Measurements from ENCODE around the gene RERE. TPM values are rescaled to one million over a fixed set of nuclear protein-coding genes. Genes with fewer than 3 reads are reported as not detected.

RERE gene
- total RNA-seq, 6 experiments from 2014 or later: 36.5 to 41.6 (median 37.5) TPM

GRCh38 chr1:8711151-8711550 lies 106.3 kb downstream of the RERE start:
- no peak for DNase-seq
- TF ChIP-seq CTCF (IDR thresholded peaks at IDR 0.05): no peak
- Mint-ChIP-seq H3K27ac (peak overlapping the region; percentile 90), H3K9me3 (no peaks in the 10 kb centered on the region), H3K27me3 (ENCODE audit: insufficient read depth) (no peaks in the 10 kb centered on the region; the same call in 1 of the 2 replicates), H3K4me1 (ENCODE audit: low read depth) (peaks cover 42% of the 10 kb centered on the region), H3K36me3 (ENCODE audit: low read depth) (peaks cover 5% of the 10 kb centered on the region; the same call in 1 of the 2 replicates), H3K4me3 (peak overlapping the region; percentile 70)

DNA sequence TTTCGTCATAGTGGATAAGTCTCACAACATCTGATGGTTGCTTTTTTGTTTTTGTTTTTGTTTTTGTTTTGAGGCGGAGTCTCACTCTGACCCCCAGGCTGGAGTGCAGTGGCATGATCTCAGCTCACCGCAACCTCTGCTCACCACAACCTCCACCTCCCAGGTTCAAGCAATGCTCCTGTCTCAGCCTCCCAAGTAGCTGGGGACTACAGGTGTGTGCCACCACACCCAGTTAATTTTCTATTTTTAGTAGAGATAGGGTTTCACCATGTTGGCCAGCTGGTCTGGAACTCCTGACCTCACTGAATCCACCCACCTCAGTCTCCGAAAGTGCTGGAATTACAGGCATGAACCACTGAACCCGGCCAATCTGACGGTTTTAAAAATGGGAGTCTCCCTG lies 109.2 kb downstream of the RERE start:
- H3K4me1 Mint-ChIP-seq (ENCODE audit: low read depth): peaks cover 43% of the 10 kb centered on the region
- H3K4me3 Mint-ChIP-seq: no peak overlapping the region
- no peak for DNase-seq
- no peaks in the 10 kb centered on the region; the same call in 1 of the 2 replicates for H3K27me3 Mint-ChIP-seq (ENCODE audit: insufficient read depth)
- TF ChIP-seq CTCF (IDR thresholded peaks at IDR 0.05): no peak
- H3K27ac Mint-ChIP-seq: no peak overlapping the region
- peaks cover 5% of the 10 kb centered on the region; the same call in 1 of the 2 replicates for H3K36me3 Mint-ChIP-seq (ENCODE audit: low read depth)
- no peaks in the 10 kb centered on the region for H3K9me3 Mint-ChIP-seq

DNA sequence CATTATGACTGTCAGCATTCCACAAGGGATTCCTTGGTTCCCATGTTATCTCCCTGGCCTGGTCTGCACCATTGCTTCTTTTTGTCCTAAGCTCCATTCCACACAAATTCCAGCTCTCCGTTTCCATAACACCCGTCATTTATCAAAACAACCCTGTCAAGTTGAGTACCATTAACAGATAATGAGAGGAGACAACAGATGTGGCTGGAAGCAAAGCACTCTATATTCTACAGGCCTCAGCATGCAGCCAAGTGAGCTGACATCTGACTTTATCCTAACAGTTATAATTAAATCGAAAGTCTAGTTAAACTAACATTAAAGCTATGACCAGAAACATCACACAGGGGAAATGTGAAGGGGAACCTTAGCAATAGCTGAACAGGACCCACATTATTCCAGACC lies 110.4 kb downstream of the RERE start:
- H3K36me3 Mint-ChIP-seq (ENCODE audit: low read depth): peaks cover 5% of the 10 kb centered on the region; the same call in 1 of the 2 replicates
- no peaks in the 10 kb centered on the region for H3K9me3 Mint-ChIP-seq
- H3K27ac Mint-ChIP-seq: no peak overlapping the region
- peaks cover 41% of the 10 kb centered on the region for H3K4me1 Mint-ChIP-seq (ENCODE audit: low read depth)
- no peak for DNase-seq
- H3K27me3 Mint-ChIP-seq (ENCODE audit: insufficient read depth): no peaks in the 10 kb centered on the region; the same call in 1 of the 2 replicates
- H3K4me3 Mint-ChIP-seq: no peak overlapping the region
- no peak for TF ChIP-seq CTCF (IDR thresholded peaks at IDR 0.05)

- Mint-ChIP-seq H3K27ac (no peak overlapping the region), H3K4me1 (ENCODE audit: low read depth) (peaks cover 41% of the 10 kb centered on the region), H3K4me3 (no peak overlapping the region), H3K27me3 (ENCODE audit: insufficient read depth) (no peaks in the 10 kb centered on the region; the same call in 1 of the 2 replicates), H3K9me3 (no peaks in the 10 kb centered on the region), H3K36me3 (ENCODE audit: low read depth) (peaks cover 5% of the 10 kb centered on the region; the same call in 1 of the 2 replicates)
- no peak for TF ChIP-seq CTCF (IDR thresholded peaks at IDR 0.05)
- no peak for DNase-seq
Observed at GRCh38 chr1:8706291-8706690, 111.1 kb downstream of the RERE start.

DNA sequence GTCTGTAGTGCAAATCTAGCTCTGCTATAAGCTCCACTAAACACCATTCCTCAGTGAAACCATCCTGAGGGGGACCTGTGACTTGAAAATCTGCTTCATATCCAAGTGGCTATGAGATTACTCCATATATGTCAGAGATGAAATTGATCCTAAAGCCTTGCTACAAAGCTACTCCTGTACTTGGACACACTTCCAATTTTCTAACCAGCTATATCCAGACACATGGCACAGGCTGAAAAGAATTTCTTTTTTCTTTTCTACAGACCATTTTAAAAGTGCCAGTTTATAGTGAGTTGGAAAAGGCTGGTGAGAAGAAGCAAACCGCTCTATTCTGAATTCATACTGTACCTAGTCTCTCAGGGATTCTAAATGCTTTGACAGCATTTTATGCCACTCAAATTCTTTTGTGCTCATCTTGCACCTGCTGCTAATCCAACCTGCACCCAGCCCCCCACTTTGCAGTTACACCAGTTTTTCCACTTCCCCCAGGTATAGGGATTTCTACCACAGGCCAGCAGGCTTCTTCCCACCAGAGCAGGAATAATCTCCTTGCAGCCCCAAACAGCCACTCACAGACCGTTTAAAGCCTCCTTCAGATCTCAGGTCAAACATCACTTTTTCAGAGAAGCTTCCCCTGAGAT lies 112.5 kb downstream of the RERE start:
- DNase-seq: no peak
- no peak overlapping the region for H3K27ac Mint-ChIP-seq
- no peaks in the 10 kb centered on the region for H3K27me3 Mint-ChIP-seq (ENCODE audit: insufficient read depth)
- H3K9me3 Mint-ChIP-seq: no peaks in the 10 kb centered on the region
- peaks cover 44% of the 10 kb centered on the region for H3K4me1 Mint-ChIP-seq (ENCODE audit: low read depth)
- H3K36me3 Mint-ChIP-seq (ENCODE audit: low read depth): peaks cover 5% of the 10 kb centered on the region; the same call in 1 of the 2 replicates
- H3K4me3 Mint-ChIP-seq: no peak overlapping the region
- no peak for TF ChIP-seq CTCF (IDR thresholded peaks at IDR 0.05)

All from HFFc6 (cell line).